Coronary artery (tissue), 2 donors: Measurements from ENCODE around the gene TEDDM1.
A peak's percentile ranks its signal among the peaks of the same experiment; 100 is the strongest.

Source experiments
- DNase-seq: peaks from one replicate; pipeline ENCODE4 v3.0.0-alpha.2; 2017; ENCODE audit warnings: low spot score
- H3K27ac ChIP-seq, 2 donors: fragments of 200-600 bp; sonication (generic); one replicate each; pipeline ENCODE4 v1.5.1; 2016 to 2019
- H3K4me3 ChIP-seq: fragments of 200-600 bp; sonication (generic); 2 replicates; pipeline ENCODE4 v1.5.1; 2016; ENCODE audit warnings: mild to moderate bottlenecking, moderate library complexity
- TF ChIP-seq, protein P1 (sequence below): fragments of 200-600 bp; sonication (generic); IDR thresholded peaks from one replicate; pipeline ENCODE4 v1.5.1; 2019; ENCODE audit warnings: antibody characterized with exemption

The TEDDM1 gene

DNA sequence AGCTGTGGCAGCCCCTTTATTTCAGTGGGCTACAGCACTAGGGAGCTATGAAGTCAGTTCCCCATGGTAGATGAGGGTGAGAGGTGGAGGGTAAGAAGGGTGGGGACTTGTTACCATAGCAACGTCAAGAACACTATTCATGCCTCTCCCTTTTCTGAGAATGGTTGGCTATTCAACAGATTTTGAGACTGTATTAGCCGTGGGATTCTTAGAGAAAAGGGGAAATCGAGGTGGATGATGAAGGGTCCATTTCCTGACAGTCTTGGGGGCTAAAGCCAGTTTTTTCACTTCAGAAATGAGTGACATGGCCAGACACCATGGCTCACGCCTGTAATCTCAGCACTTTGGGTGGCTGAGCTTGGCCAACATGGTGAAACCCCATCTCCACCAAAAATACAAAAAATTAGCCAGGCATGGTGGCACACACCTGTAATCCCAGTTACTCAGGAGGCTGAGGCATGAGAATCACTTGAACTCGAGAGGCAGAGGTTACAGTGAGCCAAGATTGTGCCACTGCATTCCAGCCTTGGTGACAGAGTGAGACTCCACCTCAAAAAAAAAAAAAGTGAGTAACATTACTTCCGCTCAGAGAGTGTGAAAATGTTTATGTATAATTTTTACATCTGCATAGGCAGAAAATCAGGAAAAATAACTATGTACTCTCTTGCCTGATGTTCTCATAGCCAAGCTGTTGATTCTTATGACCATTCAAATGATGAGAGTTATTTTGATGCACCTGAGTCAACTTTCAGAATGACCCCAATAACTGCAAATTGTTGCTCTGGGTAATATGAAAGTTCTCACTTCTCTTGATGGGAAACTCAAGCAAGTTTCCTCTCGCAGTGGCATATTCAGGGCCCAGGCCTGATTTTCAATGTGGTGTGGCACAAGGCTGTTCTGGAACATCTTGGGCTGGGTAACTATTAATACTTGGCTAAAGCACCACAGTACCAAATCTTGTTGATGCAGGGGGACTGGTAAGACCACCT lies 26.3 kb upstream of the TEDDM1 start:
- TF ChIP-seq, protein P1, sequence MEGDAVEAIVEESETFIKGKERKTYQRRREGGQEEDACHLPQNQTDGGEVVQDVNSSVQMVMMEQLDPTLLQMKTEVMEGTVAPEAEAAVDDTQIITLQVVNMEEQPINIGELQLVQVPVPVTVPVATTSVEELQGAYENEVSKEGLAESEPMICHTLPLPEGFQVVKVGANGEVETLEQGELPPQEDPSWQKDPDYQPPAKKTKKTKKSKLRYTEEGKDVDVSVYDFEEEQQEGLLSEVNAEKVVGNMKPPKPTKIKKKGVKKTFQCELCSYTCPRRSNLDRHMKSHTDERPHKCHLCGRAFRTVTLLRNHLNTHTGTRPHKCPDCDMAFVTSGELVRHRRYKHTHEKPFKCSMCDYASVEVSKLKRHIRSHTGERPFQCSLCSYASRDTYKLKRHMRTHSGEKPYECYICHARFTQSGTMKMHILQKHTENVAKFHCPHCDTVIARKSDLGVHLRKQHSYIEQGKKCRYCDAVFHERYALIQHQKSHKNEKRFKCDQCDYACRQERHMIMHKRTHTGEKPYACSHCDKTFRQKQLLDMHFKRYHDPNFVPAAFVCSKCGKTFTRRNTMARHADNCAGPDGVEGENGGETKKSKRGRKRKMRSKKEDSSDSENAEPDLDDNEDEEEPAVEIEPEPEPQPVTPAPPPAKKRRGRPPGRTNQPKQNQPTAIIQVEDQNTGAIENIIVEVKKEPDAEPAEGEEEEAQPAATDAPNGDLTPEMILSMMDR = no peak
- Histone ChIP-seq H3K27ac (no peak overlapping the region), H3K4me3 (no peak overlapping the region)
- DNase-seq = no peak

DNA sequence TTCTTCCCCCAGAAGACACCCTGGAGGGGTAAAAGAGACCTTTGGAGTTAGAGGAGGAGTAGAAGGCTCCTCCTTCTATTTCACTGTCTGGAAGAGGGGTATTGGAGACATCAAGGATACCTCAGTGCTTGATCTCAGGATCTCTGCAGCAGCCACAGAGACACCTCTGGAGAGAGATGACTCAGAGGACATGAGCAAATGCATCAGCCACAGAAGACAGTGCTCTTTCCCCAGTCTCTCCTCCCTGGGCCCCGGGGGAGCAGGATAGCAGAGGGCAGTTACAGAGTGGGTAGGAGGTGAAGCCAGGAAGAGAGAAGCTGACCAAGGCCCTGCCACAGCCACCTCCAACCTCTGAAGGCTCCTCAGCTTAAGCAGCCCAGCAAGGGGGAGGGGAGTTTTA lies 15.3 kb upstream of the TEDDM1 start:
- no peak for DNase-seq
- TF ChIP-seq, protein P1 = no peak

DNA sequence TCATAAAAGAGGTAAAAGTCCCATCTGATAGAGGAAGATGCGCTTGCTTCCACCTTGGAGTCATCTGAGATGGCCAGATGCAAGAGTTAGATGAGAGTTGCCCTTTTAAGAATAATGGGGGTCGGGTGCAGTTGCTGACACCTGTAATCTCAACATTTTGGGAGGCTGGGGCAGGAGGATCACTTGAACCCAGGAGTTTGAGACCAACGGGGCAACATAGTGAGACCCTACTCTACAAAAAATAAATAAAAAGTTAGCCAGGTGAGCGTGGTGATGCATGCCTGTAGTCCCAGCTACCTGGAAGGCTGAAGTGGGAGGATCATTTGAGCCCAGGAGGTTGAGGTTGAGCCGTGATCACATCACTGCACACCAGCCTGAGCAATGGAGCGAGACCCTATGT lies 13.5 kb upstream of the TEDDM1 start:
- no peak overlapping the region for H3K4me3 ChIP-seq
- H3K27ac ChIP-seq = no peak overlapping the region
- TF ChIP-seq, protein P1 = no peak
- no peak for DNase-seq

More for the DNA sequence above, 15.3 kb upstream of the TEDDM1 start:
- Histone ChIP-seq H3K4me3 (no peak overlapping the region), H3K27ac (no peak overlapping the region)

DNA sequence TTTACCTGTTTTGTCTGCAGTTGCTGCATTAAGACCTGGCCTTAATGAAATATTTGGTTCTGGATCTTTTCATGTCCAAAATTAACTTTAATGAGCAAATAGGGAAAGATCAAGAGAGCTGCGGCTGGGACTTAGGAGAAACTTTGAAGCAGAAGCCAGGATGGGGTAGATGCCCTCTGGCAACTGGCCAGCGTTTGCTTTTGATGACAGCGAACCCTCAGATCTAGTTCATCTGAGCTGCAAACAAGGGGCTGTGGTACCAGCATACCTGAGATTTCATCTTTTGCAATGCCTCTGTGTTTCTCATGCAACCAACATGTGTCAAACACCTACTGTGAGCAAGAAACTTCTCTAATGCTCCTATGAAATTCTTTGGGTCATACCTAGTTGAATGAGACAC lies 13.0 kb upstream of the TEDDM1 start:
- Histone ChIP-seq H3K27ac (no peak overlapping the region), H3K4me3 (no peak overlapping the region)
- TF ChIP-seq, protein P1 = no peak
- no peak for DNase-seq

DNA sequence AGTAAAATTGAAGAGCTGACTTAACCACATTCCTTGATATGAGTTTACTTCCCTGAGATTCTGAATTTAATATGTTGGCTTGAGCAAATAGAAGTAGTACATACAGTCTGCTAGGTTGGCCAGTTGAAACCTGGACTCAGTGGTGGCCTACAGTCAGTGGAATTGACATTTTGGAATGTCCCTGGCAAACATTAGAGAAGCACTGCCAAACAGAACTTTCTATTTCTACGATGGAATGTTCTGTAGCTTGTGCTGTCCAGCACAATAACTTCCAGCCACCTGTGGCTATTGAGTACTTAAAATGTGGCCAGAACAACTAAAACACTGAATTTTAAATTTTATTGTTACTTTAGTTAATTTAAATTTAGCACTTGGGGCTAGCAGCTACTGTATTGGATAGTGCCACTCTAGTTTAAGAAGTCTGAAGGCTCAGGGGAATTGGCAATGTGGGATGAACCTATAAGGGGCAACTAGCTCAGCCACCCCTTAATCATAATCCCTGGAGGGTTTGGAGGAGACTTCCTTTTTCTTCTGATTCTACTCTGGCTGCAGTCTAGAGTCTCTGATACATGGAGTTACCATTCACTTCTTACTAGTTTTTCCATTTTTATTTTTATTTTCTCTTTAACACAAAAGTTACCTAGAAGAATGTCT lies 10.3 kb upstream of the TEDDM1 start:
- TF ChIP-seq, protein P1 = no peak
- Histone ChIP-seq H3K27ac (peak overlapping the region; percentile 17 to 70), H3K4me3 (no peak overlapping the region)
- DNase-seq = no peak

DNA sequence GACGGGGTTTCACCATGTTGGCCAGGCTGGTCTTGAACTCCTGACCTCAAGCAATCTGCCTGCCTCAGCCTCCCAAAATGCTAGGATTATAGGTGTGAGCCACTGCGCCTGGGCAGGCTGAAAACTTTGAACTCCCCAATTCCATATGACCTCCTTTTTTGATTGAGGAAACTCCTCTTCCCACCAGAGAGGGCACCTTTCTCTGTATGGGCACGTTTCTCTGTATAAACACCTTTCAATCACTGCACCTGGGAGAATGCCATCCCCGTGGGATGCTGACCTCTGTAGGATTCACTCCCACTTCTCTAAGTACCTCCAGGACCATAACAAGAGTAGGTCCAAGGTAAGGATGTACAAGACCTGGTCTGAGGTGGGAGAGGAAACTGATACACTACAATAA lies 9.7 kb upstream of the TEDDM1 start:
- TF ChIP-seq, protein P1 = no peak
- peak overlapping the region; percentile 17 to 70 for H3K27ac ChIP-seq

More for the DNA sequence above, 9.7 kb upstream of the TEDDM1 start:
- DNase-seq = no peak
- H3K4me3 ChIP-seq = no peak overlapping the region
